Mesendoderm (in vitro differentiated cells): ENCODE results near the gene FAM185A.
"Not testable (repeated sequence)": the region's sequence is repeated elsewhere in the genome, so short reads cannot be mapped to it uniquely, and the experiment has no call there.

Experiments used
- DNase-seq: peaks from one replicate; pipeline ENCODE4 v3.0.0; 2013
- H2AK5ac ChIP-seq: 2 replicates; pipeline ENCODE4 v1.6.1; 2013; ENCODE audit warnings: low read length, inconsistent platforms
- H2BK120ac ChIP-seq: 2 replicates; pipeline ENCODE4 v1.6.1; 2013; ENCODE audit warnings: low read depth, mild to moderate bottlenecking, low read length, moderate library complexity, mixed read lengths
- H2BK15ac ChIP-seq: replicated peaks from 2 replicates; pipeline ENCODE4 v1.6.1; 2013; ENCODE audit warnings: low read depth, mild to moderate bottlenecking, moderate library complexity
- H2BK5ac ChIP-seq: 2 replicates; pipeline ENCODE4 v1.6.1; 2013; ENCODE audit warnings: low read length, inconsistent platforms
- H3K18ac ChIP-seq: 2 replicates; pipeline ENCODE4 v1.6.1; 2013; ENCODE audit warnings: mild to moderate bottlenecking, low read length, mixed read lengths
- H3K23ac ChIP-seq: one replicate; pipeline ENCODE4 v1.6.1; 2013; ENCODE audit warnings: low read length
- H3K27ac ChIP-seq: 2 replicates; pipeline ENCODE4 v1.5.1; 2013; ENCODE audit warnings: low read depth, mild to moderate bottlenecking, inconsistent platforms, low read length, moderate library complexity
- H3K27me3 ChIP-seq: 2 replicates; pipeline ENCODE4 v1.6.1; 2013; ENCODE audit warnings: low read length, control low read depth, mild to moderate bottlenecking, inconsistent platforms; ENCODE audit not compliant: insufficient read depth, poor library complexity
- H3K36me3 ChIP-seq: 2 replicates; pipeline ENCODE4 v1.6.1; 2013; ENCODE audit warnings: low read length, inconsistent platforms; ENCODE audit not compliant: control insufficient read depth, insufficient read depth
- H3K4ac ChIP-seq: one replicate; pipeline ENCODE4 v1.6.1; 2013; ENCODE audit warnings: low read depth, mild to moderate bottlenecking, low read length, moderate library complexity
- H3K4me1 ChIP-seq: 2 replicates; pipeline ENCODE4 v1.6.1; 2013; ENCODE audit warnings: low read depth, low read length, inconsistent platforms; ENCODE audit not compliant: control insufficient read depth
- H3K4me2 ChIP-seq: 2 replicates; pipeline ENCODE4 v1.6.1; 2013; ENCODE audit warnings: low read length
- H3K4me3 ChIP-seq: 2 replicates; pipeline ENCODE4 v1.5.1; 2013; ENCODE audit warnings: mild to moderate bottlenecking, low read length
- H3K56ac ChIP-seq: one replicate; pipeline ENCODE4 v1.6.1; 2013; ENCODE audit warnings: low read length
- H3K79me1 ChIP-seq: 2 replicates; pipeline ENCODE4 v1.6.1; 2013; ENCODE audit warnings: low read length, inconsistent platforms
- H3K79me2 ChIP-seq: 2 replicates; pipeline ENCODE4 v1.6.1; 2013; ENCODE audit warnings: mild to moderate bottlenecking, low read length; ENCODE audit not compliant: control insufficient read depth, insufficient read depth
- H3K9ac ChIP-seq: 2 replicates; pipeline ENCODE4 v1.6.1; 2013; ENCODE audit warnings: low read length, inconsistent platforms
- H4K5ac ChIP-seq: one replicate; pipeline ENCODE4 v1.6.1; 2013; ENCODE audit warnings: low read length
- H4K8ac ChIP-seq: one replicate; pipeline ENCODE4 v1.6.1; 2013; ENCODE audit warnings: low read depth, mild to moderate bottlenecking, control low read depth, low read length, moderate library complexity
- WGBS: extraction: QIAGEN DNeasy Blood & Tissue Kit; methylation state at CpG from one replicate; pipeline ENCODE4 v1.1.7; 2013; ENCODE audit warnings: low lambda C conversion rate, missing lambda C conversion rate; ENCODE audit not compliant: insufficient coverage; ENCODE audit errors: extremely low coverage; 5-methylcytosine and 5-hydroxymethylcytosine counted together

The FAM185A gene

GRCh38 chr7:102718491-102718890 is 30.3 kb upstream of the FAM185A start:
- not testable (repeated sequence) for H3K36me3 ChIP-seq, H3K4ac ChIP-seq, H2BK120ac ChIP-seq, H3K27me3 ChIP-seq, H3K4me2 ChIP-seq, H3K9ac ChIP-seq, H4K8ac ChIP-seq, H3K18ac ChIP-seq, H2AK5ac ChIP-seq, DNase-seq, H3K4me1 ChIP-seq, H3K27ac ChIP-seq, H2BK5ac ChIP-seq, H4K5ac ChIP-seq, H3K4me3 ChIP-seq, H3K79me1 ChIP-seq, H3K79me2 ChIP-seq, H3K23ac ChIP-seq, H2BK15ac ChIP-seq, H3K56ac ChIP-seq

- not testable (repeated sequence) for H2AK5ac ChIP-seq, H2BK5ac ChIP-seq, H2BK15ac ChIP-seq, H3K18ac ChIP-seq, H3K79me1 ChIP-seq, H3K4ac ChIP-seq, H3K27me3 ChIP-seq, H3K79me2 ChIP-seq, H3K9ac ChIP-seq, H3K56ac ChIP-seq, DNase-seq, H3K4me2 ChIP-seq, H4K8ac ChIP-seq, H2BK120ac ChIP-seq, H3K4me1 ChIP-seq, H3K36me3 ChIP-seq, H3K23ac ChIP-seq, H3K27ac ChIP-seq, H3K4me3 ChIP-seq, H4K5ac ChIP-seq
- no CpG with 5 or more reads among the region's 5 CpGs for WGBS
Measured at GRCh38 chr7:102726170-102726569, 22.6 kb upstream of the FAM185A start.

GRCh38 chr7:102729670-102730069 is 19.1 kb upstream of the FAM185A start:
- not testable (repeated sequence) for H3K18ac ChIP-seq, H3K36me3 ChIP-seq, H2BK5ac ChIP-seq, H4K5ac ChIP-seq, H3K4me3 ChIP-seq, DNase-seq, H2BK120ac ChIP-seq, H3K9ac ChIP-seq, H4K8ac ChIP-seq, H3K4me2 ChIP-seq, H3K79me1 ChIP-seq, H2AK5ac ChIP-seq, H3K27ac ChIP-seq, H3K23ac ChIP-seq, H3K56ac ChIP-seq, H3K79me2 ChIP-seq, H3K4me1 ChIP-seq, H3K27me3 ChIP-seq, H3K4ac ChIP-seq, H2BK15ac ChIP-seq
- WGBS = no CpG with 5 or more reads among the region's 2 CpGs

- H3K9ac ChIP-seq, DNase-seq, H2BK15ac ChIP-seq, H3K18ac ChIP-seq, H3K79me1 ChIP-seq, H4K5ac ChIP-seq, H3K79me2 ChIP-seq, H3K56ac ChIP-seq, H3K36me3 ChIP-seq, H2BK5ac ChIP-seq, H3K23ac ChIP-seq, H4K8ac ChIP-seq, H3K4me1 ChIP-seq, H3K27me3 ChIP-seq, H3K4me2 ChIP-seq, H2AK5ac ChIP-seq, H3K4me3 ChIP-seq, H3K4ac ChIP-seq, H3K27ac ChIP-seq, H2BK120ac ChIP-seq: not testable (repeated sequence)
- no CpG with 5 or more reads among the region's 3 CpGs for WGBS
Measured at GRCh38 chr7:102730431-102730830, 18.4 kb upstream of the FAM185A start.

GRCh38 chr7:102742002-102742771 is 6.6 kb upstream of the FAM185A start:
- H3K79me2 ChIP-seq, H3K27ac ChIP-seq, H3K18ac ChIP-seq, H2AK5ac ChIP-seq, H4K5ac ChIP-seq, H3K9ac ChIP-seq, H3K4ac ChIP-seq, H2BK5ac ChIP-seq, H3K79me1 ChIP-seq, H3K4me3 ChIP-seq, H3K56ac ChIP-seq, H3K4me1 ChIP-seq, H3K36me3 ChIP-seq, H3K27me3 ChIP-seq, DNase-seq, H3K23ac ChIP-seq, H2BK15ac ChIP-seq, H2BK120ac ChIP-seq, H3K4me2 ChIP-seq, H4K8ac ChIP-seq: not testable (repeated sequence)
- WGBS = no CpG with 5 or more reads among the region's 4 CpGs

GRCh38 chr7:102743861-102744260 is 4.9 kb upstream of the FAM185A start:
- not testable (repeated sequence) for H3K79me1 ChIP-seq, H3K4me2 ChIP-seq, H2BK120ac ChIP-seq, H2AK5ac ChIP-seq, H3K27me3 ChIP-seq, H3K18ac ChIP-seq, H3K56ac ChIP-seq, H3K36me3 ChIP-seq, DNase-seq, H3K23ac ChIP-seq, H2BK15ac ChIP-seq, H3K27ac ChIP-seq, H2BK5ac ChIP-seq, H3K9ac ChIP-seq, H3K4ac ChIP-seq, H3K4me1 ChIP-seq, H4K5ac ChIP-seq, H3K4me3 ChIP-seq, H3K79me2 ChIP-seq, H4K8ac ChIP-seq
- WGBS = no CpG with 5 or more reads among the region's 9 CpGs
